GM18508 (cell line): ENCODE data around the gene TSC22D2.
"Not testable (repeated sequence)": the region's sequence is repeated elsewhere in the genome, so short reads cannot be mapped to it uniquely, and the experiment has no call there.

Experiments used
- ATAC-seq: cut with Tn5 transposase; IDR thresholded peaks from one replicate; pipeline ENCODE4 v1.9.1; 2021; ENCODE audit warnings: moderate number of reproducible peaks; ENCODE audit not compliant: insufficient read depth, unreplicated experiment

TSC22D2 gene

GRCh38 chr3:150472421-150472820 lies 64.3 kb downstream of the TSC22D2 start:
- no peak for ATAC-seq

GRCh38 chr3:150473161-150473560 lies 65.1 kb downstream of the TSC22D2 start:
- ATAC-seq, result not testable (repeated sequence)

- ATAC-seq, result no peak
These were observed 71.3 kb downstream of the TSC22D2 start for GRCh38 chr3:150479370-150479769.

- no peak for ATAC-seq
These were observed 72.8 kb downstream of the TSC22D2 start for GRCh38 chr3:150480877-150481276.

- ATAC-seq, result no peak
These were observed 75.1 kb downstream of the TSC22D2 start for GRCh38 chr3:150483226-150483625.

GRCh38 chr3:150484410-150484809 lies 76.3 kb downstream of the TSC22D2 start:
- no peak for ATAC-seq

- no peak for ATAC-seq
These were observed 80.8 kb downstream of the TSC22D2 start for GRCh38 chr3:150488867-150489266.

- no peak for ATAC-seq
These were observed 82.3 kb downstream of the TSC22D2 start for GRCh38 chr3:150490277-150490986.

- no peak for ATAC-seq
These were observed 86.4 kb downstream of the TSC22D2 start for GRCh38 chr3:150494411-150494977.

GRCh38 chr3:150495149-150495548 lies 87.1 kb downstream of the TSC22D2 start:
- ATAC-seq, result no peak

- no peak for ATAC-seq
These were observed 87.6 kb downstream of the TSC22D2 start for GRCh38 chr3:150495563-150496168.

- ATAC-seq, result no peak
These were observed 89.9 kb downstream of the TSC22D2 start for GRCh38 chr3:150497956-150498355.

GRCh38 chr3:150500960-150501359 lies 92.9 kb downstream of the TSC22D2 start:
- not testable (repeated sequence) for ATAC-seq

GRCh38 chr3:150503402-150504099 lies 95.5 kb downstream of the TSC22D2 start:
- ATAC-seq, result no peak

GRCh38 chr3:150504483-150504882 lies 96.4 kb downstream of the TSC22D2 start:
- ATAC-seq, result no peak

- ATAC-seq, result no peak
These were observed 100.3 kb downstream of the TSC22D2 start for GRCh38 chr3:150508401-150508800.

GRCh38 chr3:150509780-150510179 lies 101.7 kb downstream of the TSC22D2 start:
- ATAC-seq, result no peak

GRCh38 chr3:150511122-150511821 lies 103.2 kb downstream of the TSC22D2 start:
- no peak for ATAC-seq

GRCh38 chr3:150515210-150515609 lies 107.1 kb downstream of the TSC22D2 start:
- no peak for ATAC-seq
